Erythroblast (primary cell): ENCODE data around the gene TRIM26.

Source experiments
- GATA1 ChIP-seq: IDR thresholded peaks from 2 replicates; pipeline ENCODE4 v1.6.1; 2011; ENCODE audit warnings: low read depth, mild to moderate bottlenecking, control low read depth, low read length, moderate library complexity
- POLR2A ChIP-seq: IDR thresholded peaks from 2 replicates; pipeline ENCODE4 v1.6.1; 2011; ENCODE audit warnings: mild to moderate bottlenecking, low read length

DNA sequence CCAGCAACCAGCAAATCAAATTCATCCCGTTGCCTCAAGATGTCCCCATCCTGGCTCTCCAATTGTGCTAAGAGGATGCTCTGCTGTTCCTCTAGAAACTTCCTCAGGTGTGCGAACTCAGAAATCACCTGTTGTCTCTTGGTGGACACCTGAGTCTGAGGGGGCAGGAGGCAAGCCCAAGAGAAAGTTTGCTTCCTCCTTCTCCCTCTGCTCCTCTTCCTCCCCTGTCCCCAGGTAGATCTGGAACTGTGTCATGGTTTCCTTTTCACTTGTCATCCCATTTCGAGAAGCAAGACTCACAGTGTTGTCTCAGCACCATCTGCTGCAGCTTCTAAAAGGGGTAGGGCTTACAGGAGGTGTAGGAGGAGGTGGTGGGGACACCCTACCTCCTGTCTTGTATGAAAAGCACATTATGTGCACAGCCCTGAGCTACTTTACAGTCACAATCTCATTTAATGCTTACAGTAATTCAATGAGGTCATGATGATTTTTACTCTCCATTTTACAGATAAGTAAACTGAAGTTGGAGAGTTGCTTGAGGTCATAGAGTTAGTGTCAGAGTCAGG is 54.6 kb downstream of the TRIM26 start:
- TF ChIP-seq POLR2A = peak; percentile 35
- no peak for TF ChIP-seq GATA1
